Epithelial cell of esophagus (primary cell): ENCODE data around the gene BRMS1.

Experiments
- DNase-seq: peaks from one replicate; pipeline ENCODE4 v3.0.0; 2010; ENCODE audit warnings: low read depth
- H3K4me3 ChIP-seq: 2 replicates; pipeline ENCODE4 v1.5.1; 2011; ENCODE audit warnings: mild to moderate bottlenecking, low read length, control low read depth
- TF ChIP-seq, protein P1 (sequence below): IDR thresholded peaks from 2 replicates; pipeline ENCODE4 v1.5.1; 2011; ENCODE audit warnings: low read depth, mild to moderate bottlenecking, low read length, control low read depth, inconsistent platforms; ENCODE audit not compliant: insufficient read depth; ENCODE audit errors: missing control alignments

BRMS1 gene

DNA sequence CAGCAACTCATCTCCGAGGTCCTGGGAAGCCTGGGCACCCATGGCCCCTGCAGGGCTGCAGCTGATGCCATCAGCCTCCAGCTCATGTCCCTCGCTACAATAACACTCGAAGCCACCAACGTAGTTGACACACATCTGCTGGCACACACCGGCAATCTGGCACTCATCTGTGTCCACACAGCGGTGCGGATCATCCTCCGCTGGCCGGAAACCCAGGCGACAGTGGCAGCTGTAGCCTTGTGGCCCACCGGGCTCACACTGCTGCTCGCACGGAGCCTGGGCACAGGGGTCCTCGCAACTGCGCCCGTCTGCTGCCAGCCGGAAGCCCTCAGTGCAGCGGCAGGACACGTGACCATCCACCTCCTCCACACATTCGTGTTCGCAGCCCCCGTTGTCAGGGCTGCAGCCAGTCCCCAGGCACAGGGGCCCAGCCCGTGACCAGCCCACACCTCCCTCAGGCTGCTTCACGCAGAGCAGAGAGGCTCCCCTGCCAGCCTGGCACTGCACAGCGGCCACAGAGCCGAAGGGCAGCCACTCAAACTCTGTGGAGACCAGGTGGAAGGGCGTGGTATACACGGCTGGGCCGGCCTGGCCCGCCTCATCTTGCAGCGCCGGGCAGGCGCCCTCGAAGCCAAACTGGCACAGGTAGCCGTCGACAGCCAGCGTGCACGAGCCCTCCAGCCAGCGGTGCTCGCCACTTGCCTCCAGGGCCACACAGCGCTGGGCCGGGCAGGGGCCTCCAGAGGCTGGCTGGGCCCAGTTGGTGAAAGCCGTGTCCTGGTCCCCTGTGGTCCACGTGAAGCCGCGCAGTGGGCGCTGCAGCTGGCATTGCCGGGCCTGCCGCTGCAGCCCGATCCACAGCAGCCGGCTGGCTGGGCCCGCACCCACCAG is 28.7 kb downstream of the BRMS1 start:
- DNase-seq, result no peak
- H3K4me3 ChIP-seq, result no peak overlapping the region

DNA sequence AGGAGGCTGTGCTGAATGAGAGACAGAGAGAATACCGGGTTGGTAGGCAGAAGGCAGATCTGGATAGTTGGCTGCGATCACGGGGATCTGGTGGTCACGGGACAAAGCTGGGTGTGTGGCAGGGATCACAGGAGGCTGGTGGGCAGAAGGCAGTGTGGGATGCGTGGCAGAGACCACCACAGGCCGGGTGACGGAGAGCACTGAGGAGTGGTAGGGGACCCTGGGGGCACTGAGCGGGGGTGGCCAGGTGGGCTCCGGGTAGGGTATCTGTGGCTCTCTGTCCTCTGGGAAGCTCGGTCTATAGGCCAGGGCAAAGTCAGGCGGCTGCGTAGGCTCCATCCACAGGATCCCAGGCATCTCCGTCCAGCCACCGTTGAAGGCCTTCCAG is 29.4 kb downstream of the BRMS1 start:
- no peak overlapping the region for H3K4me3 ChIP-seq

More for the DNA sequence above, 28.7 kb downstream of the BRMS1 start:
- TF ChIP-seq, protein P1, sequence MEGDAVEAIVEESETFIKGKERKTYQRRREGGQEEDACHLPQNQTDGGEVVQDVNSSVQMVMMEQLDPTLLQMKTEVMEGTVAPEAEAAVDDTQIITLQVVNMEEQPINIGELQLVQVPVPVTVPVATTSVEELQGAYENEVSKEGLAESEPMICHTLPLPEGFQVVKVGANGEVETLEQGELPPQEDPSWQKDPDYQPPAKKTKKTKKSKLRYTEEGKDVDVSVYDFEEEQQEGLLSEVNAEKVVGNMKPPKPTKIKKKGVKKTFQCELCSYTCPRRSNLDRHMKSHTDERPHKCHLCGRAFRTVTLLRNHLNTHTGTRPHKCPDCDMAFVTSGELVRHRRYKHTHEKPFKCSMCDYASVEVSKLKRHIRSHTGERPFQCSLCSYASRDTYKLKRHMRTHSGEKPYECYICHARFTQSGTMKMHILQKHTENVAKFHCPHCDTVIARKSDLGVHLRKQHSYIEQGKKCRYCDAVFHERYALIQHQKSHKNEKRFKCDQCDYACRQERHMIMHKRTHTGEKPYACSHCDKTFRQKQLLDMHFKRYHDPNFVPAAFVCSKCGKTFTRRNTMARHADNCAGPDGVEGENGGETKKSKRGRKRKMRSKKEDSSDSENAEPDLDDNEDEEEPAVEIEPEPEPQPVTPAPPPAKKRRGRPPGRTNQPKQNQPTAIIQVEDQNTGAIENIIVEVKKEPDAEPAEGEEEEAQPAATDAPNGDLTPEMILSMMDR, result no peak

DNA sequence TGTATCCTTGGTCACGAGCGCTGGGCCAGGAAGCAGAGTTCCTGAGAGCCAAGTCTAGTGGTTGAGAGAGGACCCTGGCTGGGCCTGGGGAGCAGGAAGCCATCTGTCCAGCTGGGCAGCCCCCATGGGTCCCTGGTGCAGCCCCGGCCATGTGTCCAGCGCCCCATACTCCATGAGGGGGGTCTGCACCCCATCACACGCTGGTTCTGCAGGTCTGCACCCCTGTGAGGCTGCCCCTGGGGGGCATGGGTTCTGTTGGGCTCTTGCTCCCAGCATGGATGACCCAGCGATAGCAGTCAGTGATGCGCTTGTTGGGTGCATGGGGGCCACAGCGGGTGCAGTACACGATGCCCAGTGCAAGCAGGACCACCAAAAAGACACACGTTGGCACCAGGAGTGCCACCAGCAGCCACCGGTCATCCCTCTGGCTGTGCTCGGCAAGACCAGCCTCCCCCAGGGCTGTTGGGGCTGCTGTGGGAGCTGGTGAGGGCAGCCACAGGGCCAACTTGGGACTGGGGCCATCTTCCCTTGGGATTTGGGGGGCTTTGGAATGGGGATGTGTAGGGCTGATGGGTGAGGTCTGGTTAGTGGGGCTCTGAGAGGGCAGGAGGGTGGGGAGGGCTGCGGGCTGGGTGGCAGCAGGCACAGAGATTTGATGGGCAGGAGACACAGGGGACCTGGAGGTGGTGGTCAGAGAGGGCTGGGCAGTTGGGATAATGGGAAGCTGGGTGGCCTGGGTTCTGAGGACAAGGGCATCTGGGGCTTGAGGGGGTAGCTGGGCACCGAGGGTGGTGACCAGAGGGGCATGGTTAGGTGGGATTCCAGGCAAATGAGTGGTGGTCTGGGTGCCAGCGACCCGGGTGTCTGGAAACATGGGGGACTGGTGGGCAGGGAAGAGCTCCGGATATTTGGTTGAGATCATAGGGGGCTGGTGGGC is 30.1 kb downstream of the BRMS1 start:
- H3K4me3 ChIP-seq, result no peak overlapping the region
- DNase-seq, result no peak
- TF ChIP-seq, protein P1, result no peak

More for the DNA sequence above, 29.4 kb downstream of the BRMS1 start:
- TF ChIP-seq, protein P1, result no peak
- no peak for DNase-seq

DNA sequence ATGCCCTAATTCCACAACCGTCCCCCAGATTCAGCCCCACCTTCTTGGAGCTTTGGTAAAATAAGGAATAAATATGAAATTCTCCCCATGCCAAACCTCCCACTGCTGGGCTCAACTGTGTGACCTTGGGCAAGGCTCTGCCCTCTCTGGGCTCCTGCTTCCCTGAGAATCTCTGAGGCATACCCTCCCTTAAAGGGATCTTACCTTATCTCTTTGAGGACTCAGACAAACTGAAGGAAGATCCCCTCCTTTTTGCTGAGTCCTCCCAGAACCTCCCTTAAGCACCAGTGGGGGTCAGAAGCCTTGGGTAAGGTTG is 30.8 kb downstream of the BRMS1 start:
- H3K4me3 ChIP-seq, result no peak overlapping the region
- DNase-seq, result no peak
- TF ChIP-seq, protein P1, result no peak

DNA sequence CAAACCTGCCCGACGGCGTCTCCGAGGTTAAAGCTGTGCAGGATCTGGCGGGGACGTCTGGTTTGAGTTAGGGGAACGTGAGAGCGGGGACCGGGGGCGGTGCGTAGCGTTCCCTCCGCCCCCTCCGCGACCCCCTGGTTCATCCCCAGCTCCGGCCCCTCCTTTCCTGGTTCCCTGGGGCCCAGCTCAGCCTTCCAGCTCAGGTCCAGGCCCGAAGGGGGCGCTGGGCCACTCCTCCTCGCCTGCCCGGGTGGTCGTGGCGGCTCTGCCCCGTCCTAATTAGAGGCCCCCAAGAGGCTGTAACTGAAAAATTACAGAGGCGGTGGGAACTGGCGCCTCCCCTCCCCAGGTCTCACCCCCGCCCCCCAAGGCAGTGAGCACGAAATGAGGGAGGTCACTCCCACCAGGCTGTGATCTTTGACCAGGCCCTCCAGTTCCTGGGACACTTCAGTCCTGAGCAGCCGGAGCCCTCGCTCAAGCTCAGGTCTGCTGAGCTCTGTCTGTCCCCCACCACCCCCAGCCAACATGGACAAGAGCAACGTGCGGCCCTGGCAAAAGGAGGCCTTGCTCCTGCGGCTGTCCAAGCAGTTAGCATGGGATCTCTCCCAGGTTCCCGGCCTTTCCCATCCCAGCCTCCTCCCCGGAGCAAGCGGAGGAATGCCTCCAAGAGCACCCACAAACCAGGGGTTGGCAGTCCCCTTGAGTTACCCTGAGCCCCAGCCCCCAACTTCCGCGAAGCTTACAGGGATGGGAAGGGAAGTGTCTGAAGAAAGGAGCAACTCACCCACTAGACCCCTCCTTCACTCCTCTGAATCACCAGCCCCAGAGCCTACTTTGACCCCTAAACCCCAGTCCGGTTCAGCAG is 31.4 kb downstream of the BRMS1 start:
- peak overlapping the region; percentile 11 for H3K4me3 ChIP-seq
- no peak for DNase-seq
- TF ChIP-seq, protein P1, result no peak

DNA sequence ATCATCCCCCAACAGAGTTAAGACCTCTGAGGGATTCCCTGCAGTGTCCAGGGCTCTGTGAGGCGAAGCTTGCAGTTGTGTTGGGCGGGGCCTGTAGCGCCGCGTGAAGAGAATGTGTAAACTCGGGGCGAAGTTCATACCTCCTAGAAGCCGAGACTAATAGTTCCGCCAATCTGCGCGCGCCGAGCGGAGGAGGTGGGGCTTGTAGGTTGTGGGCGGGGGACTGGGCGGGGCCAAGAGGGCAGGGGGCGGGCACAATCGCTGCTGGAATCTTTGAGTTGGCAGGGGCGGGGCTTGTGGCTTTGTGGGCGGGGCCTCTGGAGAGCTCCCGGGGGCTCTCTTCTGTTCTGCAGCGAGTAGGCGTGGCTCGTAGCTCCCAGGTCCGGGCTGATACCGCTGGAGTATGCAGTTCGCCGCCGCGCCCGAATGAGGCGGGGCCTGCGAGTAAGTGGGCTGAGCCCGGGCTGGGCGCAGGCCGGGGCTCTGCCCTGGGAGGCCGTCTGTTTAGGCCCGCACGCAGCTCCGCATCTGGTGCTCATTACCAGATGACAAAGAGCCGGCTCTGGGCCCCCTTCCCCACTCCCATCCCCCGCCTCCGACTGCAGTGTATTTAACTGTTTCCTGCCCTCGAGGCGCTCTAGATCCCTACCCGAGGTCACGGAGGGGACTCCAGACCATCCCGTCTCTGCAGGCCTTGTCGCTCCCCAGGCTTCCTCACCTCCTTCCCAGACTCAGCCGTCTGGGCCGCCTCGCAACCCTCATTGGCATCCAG is 32.2 kb downstream of the BRMS1 start:
- H3K4me3 ChIP-seq, result peak overlapping the region; percentile 58
- TF ChIP-seq, protein P1, result no peak
- peak; percentile 99 for DNase-seq
